DND-41 (cell line): Measurements from ENCODE around the gene SNRPB2.

Experiments
- EZH2 ChIP-seq: IDR thresholded peaks from 3 replicates; pipeline ENCODE4 v1.6.1; 2012; ENCODE audit warnings: borderline replicate concordance, low read depth, mild to moderate bottlenecking, moderate library complexity, low read length, inconsistent platforms; ENCODE audit not compliant: severe bottlenecking
- TF ChIP-seq, protein P1 (sequence below): IDR thresholded peaks from 2 replicates; pipeline ENCODE4 v1.5.1; 2012; ENCODE audit warnings: borderline replicate concordance, low read length, moderate library complexity, mild to moderate bottlenecking; ENCODE audit not compliant: poor library complexity, severe bottlenecking; ENCODE audit errors: extremely low read depth

DNA sequence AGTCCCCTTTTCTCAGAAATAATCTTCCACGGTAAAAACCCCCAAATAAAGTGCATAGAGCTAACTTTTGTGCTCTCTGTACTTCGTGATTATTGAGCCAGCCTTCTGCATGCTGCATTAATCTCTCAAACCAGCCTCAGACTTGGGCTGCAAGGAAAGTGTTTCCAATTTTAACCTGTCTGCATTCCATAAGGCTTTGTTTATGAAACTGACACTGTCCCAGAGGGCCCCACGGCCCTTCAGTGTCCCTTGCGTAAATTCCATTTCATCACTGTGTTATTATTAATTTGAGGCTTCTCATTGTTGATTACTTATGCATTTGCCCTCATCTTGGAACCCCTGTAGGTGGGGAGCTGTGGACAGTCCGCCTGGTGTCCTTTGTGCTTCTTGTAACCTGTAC lies 15.6 kb upstream of the SNRPB2 start:
- TF ChIP-seq, protein P1, sequence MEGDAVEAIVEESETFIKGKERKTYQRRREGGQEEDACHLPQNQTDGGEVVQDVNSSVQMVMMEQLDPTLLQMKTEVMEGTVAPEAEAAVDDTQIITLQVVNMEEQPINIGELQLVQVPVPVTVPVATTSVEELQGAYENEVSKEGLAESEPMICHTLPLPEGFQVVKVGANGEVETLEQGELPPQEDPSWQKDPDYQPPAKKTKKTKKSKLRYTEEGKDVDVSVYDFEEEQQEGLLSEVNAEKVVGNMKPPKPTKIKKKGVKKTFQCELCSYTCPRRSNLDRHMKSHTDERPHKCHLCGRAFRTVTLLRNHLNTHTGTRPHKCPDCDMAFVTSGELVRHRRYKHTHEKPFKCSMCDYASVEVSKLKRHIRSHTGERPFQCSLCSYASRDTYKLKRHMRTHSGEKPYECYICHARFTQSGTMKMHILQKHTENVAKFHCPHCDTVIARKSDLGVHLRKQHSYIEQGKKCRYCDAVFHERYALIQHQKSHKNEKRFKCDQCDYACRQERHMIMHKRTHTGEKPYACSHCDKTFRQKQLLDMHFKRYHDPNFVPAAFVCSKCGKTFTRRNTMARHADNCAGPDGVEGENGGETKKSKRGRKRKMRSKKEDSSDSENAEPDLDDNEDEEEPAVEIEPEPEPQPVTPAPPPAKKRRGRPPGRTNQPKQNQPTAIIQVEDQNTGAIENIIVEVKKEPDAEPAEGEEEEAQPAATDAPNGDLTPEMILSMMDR, result no peak
- no peak for TF ChIP-seq EZH2
